Neutrophil (primary cell): ENCODE results near the gene ASF1A.

Source experiments
- H3K27ac ChIP-seq: fragments of 200-600 bp; sonication (generic); 2 replicates; pipeline ENCODE4 v1.5.1; 2016; ENCODE audit warnings: mild to moderate bottlenecking, moderate library complexity
- H3K27me3 ChIP-seq: fragments of 200-600 bp; sonication (generic); 2 replicates; pipeline ENCODE4 v1.6.0; 2016; ENCODE audit warnings: mild to moderate bottlenecking
- H3K36me3 ChIP-seq: fragments of 200-600 bp; sonication (generic); 2 replicates; pipeline ENCODE4 v1.5.1; 2017
- H3K4me1 ChIP-seq, 2 experiments: fragments of 200-600 bp in 1 of 2; sonication (generic) in 1 of 2; 1 replicate in 1 of 2; 2 replicates in 1 of 2; pipeline versions ENCODE4 v1.5.1 to v1.6.1; 2013 to 2016; ENCODE audit warnings: low read depth in 1 of 2, low read length in 1 of 2, mild to moderate bottlenecking in 1 of 2, moderate library complexity in 1 of 2; ENCODE audit not compliant: control insufficient read depth in 1 of 2, insufficient read depth in 1 of 2
- H3K4me3 ChIP-seq, 2 experiments: fragments of 200-600 bp in 1 of 2; sonication (generic) in 1 of 2; 1 replicate in 1 of 2; 2 replicates in 1 of 2; pipeline ENCODE4 v1.5.1; 2013 to 2016; ENCODE audit warnings: low read depth in 1 of 2, low read length in 1 of 2, mild to moderate bottlenecking in 1 of 2, moderate library complexity in 1 of 2
- H3K9me3 ChIP-seq: fragments of 200-600 bp; sonication (generic); 2 replicates; pipeline ENCODE4 v1.5.1; 2016
- TF ChIP-seq, protein P1 (sequence below): fragments of 200-600 bp; sonication (generic); IDR thresholded peaks from 2 replicates; pipeline ENCODE4 v1.5.1; 2016; ENCODE audit warnings: antibody characterized with exemption

ASF1A gene

DNA sequence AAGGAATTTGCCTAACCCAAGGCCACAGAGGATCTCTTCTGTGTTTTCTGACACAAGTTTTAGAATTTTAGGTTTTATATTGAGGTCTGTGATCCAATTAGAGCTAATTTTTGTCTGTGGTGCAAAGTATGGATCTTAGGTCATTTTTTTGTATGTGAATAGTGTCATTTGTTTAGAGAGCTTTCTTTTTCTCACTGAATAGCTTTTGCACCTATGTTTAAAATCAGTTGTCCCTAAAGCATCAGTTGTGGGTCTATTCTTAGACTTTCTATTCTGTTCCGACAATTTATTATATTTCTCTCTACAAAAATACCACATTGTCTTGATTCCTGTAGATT, 41.3 kb downstream of the ASF1A start:
- Histone ChIP-seq H3K4me1 (peaks cover 11 to 14% of the 10 kb centered on the region in 2 experiments), H3K27ac (peak overlapping the region; percentile 88), H3K9me3 (no peaks in the 10 kb centered on the region), H3K27me3 (no peaks in the 10 kb centered on the region), H3K36me3 (peaks cover 20% of the 10 kb centered on the region), H3K4me3 (peak overlapping the region; percentile 99)
- TF ChIP-seq, protein P1, sequence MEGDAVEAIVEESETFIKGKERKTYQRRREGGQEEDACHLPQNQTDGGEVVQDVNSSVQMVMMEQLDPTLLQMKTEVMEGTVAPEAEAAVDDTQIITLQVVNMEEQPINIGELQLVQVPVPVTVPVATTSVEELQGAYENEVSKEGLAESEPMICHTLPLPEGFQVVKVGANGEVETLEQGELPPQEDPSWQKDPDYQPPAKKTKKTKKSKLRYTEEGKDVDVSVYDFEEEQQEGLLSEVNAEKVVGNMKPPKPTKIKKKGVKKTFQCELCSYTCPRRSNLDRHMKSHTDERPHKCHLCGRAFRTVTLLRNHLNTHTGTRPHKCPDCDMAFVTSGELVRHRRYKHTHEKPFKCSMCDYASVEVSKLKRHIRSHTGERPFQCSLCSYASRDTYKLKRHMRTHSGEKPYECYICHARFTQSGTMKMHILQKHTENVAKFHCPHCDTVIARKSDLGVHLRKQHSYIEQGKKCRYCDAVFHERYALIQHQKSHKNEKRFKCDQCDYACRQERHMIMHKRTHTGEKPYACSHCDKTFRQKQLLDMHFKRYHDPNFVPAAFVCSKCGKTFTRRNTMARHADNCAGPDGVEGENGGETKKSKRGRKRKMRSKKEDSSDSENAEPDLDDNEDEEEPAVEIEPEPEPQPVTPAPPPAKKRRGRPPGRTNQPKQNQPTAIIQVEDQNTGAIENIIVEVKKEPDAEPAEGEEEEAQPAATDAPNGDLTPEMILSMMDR: no peak

DNA sequence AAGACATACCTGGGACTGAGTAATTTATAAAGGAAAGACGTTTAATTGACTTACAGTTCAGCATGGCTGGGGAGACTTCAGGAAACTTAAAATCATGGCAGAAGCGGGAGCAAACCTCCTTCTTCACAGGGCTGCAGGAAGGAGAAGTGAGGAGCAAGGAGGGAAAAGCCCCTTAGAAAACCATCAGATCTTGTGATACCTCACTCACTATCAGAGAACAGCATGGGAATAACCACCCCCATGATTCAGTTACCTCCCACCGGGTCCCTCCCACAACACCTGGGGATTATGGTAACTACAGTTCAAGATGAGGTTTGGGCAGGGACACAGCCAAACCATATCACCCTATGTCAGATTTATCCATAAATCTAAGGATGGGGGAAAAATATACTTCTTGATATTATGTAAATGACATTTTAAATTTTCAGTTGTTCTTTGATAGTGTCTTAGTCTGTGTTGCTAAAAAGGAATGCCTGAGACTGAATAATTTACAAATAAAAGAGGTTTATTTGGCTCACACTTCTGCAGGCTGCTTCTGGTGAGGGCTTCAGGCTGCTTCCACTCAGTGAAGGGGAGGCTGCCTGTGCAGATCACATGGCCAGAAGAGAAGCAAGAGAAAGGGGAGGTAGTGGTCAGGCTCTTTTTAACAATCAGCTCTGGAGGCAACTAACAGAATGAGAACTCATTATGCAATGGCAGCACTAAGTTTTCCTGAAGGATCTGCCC, 42.2 kb downstream of the ASF1A start:
- Histone ChIP-seq H3K4me3 (no peak overlapping the region), H3K4me1 (peaks cover 11 to 14% of the 10 kb centered on the region in 2 experiments), H3K27ac (no peak overlapping the region), H3K9me3 (no peaks in the 10 kb centered on the region), H3K36me3 (peaks cover 11% of the 10 kb centered on the region), H3K27me3 (no peaks in the 10 kb centered on the region)
- TF ChIP-seq, protein P1: no peak

DNA sequence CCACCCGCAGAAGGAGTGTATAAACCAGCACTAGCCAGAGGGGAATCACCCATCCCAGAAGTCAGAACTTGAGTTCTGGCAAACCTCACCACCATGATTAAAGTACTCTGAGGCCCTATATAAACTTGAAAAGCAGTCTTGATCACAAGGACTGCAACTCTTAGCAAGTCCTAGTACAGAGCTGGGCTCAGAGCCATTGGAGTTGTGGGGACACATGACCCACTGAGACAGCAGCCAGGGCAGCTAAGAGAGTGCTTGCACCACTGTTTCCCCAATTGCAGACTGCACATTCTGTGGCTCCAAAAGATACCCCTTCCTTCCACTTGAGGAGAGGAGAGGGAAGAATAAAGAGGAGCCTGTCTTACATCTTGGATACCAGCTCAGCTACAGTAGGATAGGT, 45.7 kb downstream of the ASF1A start:
- H3K4me1 ChIP-seq: peaks cover 3 to 10% of the 10 kb centered on the region in 2 experiments
- H3K36me3 ChIP-seq: no peaks in the 10 kb centered on the region
- TF ChIP-seq, protein P1: no peak
- no peaks in the 10 kb centered on the region for H3K27me3 ChIP-seq
- no peak overlapping the region for H3K4me3 ChIP-seq
- H3K9me3 ChIP-seq: no peaks in the 10 kb centered on the region
- H3K27ac ChIP-seq: no peak overlapping the region

DNA sequence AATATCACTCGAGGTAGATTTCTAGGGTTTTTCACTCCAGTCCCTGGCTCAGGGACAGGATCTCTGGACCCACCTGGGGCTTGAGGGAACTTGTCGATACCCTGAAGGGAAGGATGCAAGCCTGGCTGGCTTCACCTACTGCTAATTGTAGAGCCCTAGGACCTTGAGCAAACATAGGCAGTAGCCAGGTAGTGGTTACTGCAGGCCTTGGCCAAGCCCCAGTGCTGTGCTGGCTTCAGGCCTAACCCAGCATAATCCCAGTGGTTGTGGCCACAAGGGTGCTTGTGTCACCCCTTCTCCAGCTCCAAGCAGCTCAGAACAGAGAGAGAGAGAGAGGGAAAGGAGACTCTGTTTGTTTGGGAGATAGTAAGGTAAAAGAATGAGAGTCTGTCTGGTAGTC, 46.8 kb downstream of the ASF1A start:
- H3K9me3 ChIP-seq: no peaks in the 10 kb centered on the region
- H3K4me3 ChIP-seq: no peak overlapping the region
- TF ChIP-seq, protein P1: no peak
- no peaks in the 10 kb centered on the region for H3K36me3 ChIP-seq
- H3K27ac ChIP-seq: no peak overlapping the region
- peaks cover 0 to 1% of the 10 kb centered on the region in 2 experiments for H3K4me1 ChIP-seq
- no peaks in the 10 kb centered on the region for H3K27me3 ChIP-seq

DNA sequence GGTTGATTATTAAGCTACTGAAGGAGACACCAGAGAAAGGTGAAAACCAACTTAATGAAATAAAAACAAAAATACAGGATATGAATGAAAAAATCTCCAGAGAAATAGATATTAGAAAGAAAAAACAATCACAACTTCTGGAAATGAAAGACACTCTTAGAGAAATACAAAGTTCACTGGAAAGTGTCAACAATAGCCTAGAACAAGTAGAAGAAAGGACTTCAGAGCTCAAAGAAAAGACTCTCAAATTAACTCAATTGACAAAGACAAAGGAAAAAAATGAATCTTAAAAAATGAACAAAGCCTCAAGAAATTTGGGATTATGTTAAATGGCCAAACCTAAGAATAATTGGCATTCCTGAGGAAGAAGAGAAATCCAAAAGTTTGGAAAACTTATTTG, 51.3 kb downstream of the ASF1A start:
- TF ChIP-seq, protein P1: no peak
- Histone ChIP-seq H3K9me3 (no peaks in the 10 kb centered on the region), H3K4me1 (no peaks in the 10 kb centered on the region), H3K36me3 (no peaks in the 10 kb centered on the region), H3K27ac (no peak overlapping the region), H3K4me3 (no peak overlapping the region), H3K27me3 (no peaks in the 10 kb centered on the region)
